Kidney tubule cell (primary cell): ENCODE data around the gene LAMB3.

Experiments
- DNase-seq: peaks from one replicate; pipeline ENCODE4 v3.0.0-alpha.2; 2018; ENCODE audit warnings: low spot score

The LAMB3 gene

GRCh38 chr1:209661071-209661470 lies 8.8 kb upstream of the LAMB3 start:
- DNase-seq, result no peak

GRCh38 chr1:209659909-209660308 lies 7.7 kb upstream of the LAMB3 start:
- DNase-seq, result peak; percentile 72

DNA sequence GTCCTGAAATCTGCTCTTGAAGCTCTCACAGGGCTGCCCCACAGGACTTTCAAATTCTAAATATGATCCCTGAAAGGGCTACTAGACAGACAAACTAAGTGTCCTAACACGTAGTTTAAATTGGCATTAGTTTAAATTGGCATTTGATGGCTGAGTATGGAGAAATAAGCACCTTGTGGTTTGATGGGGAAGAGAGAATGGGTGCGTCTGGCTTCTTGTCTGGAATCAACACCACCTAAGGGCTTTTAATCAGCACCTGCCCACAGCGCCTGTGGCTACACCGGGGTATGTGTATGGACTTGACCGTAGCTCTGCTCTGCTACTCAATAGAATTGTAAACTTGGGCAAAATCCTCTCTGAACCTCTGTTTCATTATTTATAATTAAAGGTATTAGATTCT lies 5.7 kb upstream of the LAMB3 start:
- DNase-seq, result no peak

DNA sequence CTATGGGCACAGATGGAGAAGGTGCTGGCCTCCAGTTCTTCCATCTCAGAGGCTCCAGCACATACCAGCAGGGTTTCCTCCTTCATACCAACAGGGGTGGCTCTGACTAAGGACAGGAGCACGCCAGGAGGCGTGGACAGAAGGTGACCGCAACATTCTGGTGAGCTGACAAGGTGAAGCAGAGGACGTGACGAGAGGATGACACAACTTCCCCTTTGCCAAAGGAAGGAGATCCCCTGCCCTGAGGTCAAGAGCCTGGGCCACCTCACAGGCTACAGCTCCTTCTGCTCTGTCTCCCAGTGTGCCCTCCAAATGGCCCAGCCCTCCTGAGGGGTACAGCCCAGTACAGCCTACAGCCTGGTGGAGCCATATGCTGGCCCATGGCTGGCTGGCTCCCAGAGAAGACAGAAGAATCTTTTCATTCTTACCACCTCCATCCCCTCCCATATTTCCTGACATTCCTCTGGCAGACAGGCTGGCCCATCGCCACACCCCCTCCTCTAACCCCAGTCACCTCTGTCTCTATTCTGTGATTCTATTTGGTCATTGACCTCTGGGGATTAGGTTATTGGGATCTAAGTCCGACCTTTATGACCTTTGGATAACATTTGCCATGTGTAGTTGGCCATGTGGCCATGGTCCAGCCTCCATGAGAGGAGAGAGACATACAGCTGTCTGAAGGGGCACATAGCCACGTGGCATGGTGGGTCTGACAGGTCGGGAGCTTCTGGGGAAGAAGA lies 5.1 kb upstream of the LAMB3 start:
- DNase-seq, result peak; percentile 96

DNA sequence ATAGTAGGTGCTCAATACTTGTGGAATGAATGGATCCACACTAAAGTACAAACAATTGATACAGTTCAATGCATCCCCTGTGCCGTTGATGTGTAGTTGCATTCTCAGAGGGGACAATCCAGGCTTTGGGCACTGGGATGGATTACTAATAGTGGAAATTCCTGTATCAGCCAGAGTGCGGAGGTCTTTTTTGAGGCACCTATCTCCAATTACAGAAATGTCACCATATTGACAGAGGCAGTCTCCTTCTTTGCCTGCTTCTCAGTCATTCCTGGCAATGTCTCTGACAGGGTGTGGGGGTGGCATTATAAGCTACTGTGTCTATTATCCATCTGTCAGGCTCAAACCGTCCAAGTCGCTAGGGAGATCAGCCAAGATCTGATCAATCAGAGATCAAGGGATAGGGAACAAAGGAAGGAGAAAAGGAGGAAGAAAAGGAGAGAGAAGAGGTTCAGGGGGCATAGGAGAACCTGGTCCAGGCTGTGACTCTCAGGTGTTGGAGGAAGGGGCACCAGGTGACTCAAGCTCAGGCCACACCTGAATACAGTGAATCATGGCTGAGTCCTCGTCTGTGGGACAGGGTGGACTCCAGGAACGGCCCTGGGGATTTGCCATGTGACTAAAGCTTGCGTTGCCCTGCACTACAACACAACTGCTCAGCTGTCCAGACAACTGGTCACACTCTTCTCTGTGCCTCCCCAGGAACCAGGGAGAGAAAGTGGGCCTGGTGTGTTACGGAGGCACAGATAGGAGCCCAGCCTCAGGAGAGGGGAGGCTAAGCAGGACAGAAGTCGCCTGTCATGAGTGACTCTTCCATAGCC lies 3.4 kb upstream of the LAMB3 start:
- DNase-seq, result peak; percentile 97

DNA sequence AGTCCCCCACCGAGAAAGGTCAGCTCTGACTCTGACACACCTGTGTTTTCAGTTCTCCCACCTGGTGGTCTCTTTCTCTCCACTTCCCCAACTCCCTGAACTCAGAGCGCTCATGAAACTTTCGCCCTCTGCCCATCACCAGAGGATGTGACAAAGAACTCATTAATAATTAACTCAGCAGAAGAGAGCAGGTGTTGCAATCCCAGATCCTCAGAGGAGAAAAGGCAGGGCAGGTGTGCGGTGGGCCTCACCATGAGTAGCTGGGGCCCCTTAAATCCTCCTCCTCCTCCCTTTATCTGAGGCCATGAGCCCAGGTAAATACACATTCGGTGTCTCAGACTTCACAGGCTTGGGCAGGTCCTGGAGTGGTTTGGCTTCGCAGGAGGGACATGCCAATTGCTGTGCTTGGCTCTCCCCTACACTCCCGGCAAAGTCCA lies 1.7 kb upstream of the LAMB3 start:
- peak; percentile 86 for DNase-seq

GRCh38 chr1:209652873-209653401 lies 712 bp upstream of the LAMB3 start:
- DNase-seq, result peak; percentile 100

DNA sequence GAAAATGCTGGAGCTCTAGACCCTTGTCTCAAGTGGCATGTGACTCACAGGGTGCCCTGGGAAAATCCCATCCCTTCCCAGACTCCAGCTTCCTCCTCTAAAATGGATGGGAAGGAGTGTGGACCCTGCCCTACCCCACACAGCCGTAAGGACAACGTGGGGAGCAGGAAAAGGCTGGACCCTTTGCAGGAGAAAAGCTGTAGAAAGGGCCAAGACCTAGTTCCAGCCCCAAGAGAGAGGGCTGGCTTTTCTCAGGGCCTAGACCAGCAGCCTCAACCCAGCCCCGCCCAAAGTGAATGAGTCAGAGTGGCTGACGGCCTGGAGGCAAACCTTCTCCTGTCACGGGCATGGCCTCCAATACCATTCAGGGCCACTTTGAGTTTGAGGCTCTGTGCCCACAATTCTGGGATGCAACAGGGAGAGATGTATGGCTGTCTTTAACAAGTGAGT lies 1.1 kb downstream of the LAMB3 start:
- peak; percentile 83 for DNase-seq

- no peak for DNase-seq
Observed at GRCh38 chr1:209650454-209650853, 1.8 kb downstream of the LAMB3 start.

DNA sequence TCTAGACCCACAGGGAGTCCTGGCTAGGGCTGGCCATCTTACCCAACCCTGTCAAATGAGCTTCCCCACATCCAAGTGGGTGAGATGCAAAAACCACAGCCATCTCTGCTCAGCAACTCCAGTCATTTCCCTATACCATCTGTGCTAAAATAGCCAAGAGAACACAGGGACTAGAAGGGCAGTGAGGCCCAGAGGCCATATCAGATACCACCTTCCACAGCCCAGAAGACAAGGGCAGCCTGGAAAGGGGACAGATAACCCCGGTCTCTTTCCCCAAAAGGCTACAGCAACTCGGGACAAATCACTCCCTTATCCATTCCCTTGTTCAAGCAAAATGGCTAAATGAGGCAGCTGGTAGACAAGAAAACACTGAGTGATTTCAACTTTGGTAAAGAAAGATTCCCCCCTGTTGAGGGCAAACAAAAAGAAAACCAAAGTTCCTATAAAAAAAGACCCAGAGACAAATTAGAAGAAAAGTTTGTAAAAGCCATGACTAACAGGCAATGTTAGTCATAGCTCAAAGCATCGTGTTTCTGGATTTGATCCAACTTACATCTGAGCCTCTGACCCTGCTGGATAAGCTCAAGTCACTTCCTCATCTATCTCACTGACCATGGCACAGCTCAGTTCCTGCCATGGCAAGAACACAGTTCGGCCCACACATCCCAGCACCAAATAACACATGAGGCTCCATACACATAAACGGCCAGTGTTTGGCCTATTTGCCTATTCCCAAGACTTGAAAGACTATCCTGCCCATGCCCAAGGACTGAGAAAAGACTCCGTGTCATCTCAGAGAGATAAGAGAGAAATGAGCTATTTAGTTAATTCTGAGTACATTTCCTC lies 3.1 kb downstream of the LAMB3 start:
- peak; percentile 95 for DNase-seq

DNA sequence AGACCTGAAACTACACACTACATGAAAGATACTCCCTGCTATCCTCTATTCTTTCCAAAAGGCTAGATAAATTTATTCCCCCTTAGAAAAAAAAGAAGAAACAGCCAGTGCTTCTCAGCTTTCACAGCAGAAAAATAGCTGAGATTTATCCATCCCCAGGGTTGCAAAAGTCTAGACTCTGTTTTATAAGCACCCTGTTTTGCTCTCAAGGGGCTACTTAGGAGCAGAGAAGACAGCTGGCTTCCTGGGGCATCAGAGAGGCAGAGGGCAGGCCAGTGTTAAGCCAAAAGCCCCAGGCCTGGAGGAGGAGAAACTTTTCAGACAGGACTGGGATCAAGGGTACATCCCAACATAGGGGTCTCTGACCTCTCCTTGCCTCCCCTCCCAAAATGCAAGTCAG lies 3.9 kb downstream of the LAMB3 start:
- DNase-seq, result no peak

- DNase-seq, result peak; percentile 39
Observed at GRCh38 chr1:209647156-209647555, 5.1 kb downstream of the LAMB3 start.

DNA sequence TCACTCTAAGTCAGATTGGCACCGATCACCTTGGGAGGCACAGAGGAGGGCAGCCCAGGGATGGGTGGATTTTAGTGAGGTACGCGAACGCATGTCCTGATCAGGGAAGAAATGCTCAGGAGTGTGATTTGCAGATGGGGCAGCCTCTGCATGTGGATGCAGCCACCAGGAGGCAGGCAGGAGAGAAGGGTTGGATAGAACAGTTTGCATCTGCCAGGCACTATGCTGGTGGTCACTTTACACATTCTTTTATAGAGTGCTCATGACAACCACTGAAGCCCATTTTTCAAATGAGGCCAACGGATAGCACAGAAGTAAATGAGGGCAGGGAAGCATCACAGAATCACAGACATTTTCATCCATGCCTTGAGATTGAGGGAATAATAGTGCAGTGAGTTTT lies 5.7 kb downstream of the LAMB3 start:
- DNase-seq, result peak; percentile 76

DNA sequence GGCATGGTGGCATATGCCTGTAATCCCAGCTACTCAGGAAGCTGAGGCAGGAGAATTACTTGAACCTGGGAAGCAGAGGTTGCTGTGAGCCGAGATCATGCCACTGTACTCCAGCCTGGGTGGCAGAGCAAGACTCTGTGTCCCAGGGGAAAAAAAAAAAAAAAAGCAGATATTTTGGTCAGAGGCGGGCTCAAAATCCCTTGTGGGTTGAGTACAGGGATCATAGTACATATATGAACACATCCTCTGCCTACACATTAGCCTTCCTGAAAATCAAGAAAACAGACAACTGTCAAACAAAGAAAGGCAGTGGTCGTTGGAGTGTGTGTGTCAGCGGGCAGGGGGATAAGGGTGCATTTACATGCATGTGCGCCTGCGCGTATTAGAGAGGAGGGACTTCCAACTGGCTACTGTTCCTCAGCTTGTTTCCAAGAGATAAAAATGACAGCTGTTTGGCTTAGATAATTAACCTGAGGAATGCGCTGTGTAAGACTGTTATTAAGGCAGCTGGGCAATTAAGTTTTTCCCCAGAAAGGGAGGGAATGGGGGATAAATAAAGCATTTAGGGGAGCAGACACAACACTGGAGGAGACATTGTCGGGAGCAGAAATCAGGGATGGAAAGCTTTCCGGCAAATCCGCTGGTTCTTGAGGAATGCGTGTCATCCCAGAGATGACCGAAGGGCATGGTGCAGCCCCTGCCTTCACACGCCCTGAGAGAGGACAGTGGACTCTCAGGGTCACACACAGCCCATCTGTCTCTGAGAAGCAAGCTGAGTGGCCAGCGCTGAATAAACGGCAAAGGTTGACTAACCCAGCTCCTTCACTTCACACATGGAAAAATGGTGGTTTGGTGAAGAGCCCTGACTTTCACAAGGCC lies 6.4 kb downstream of the LAMB3 start:
- DNase-seq, result no peak

DNA sequence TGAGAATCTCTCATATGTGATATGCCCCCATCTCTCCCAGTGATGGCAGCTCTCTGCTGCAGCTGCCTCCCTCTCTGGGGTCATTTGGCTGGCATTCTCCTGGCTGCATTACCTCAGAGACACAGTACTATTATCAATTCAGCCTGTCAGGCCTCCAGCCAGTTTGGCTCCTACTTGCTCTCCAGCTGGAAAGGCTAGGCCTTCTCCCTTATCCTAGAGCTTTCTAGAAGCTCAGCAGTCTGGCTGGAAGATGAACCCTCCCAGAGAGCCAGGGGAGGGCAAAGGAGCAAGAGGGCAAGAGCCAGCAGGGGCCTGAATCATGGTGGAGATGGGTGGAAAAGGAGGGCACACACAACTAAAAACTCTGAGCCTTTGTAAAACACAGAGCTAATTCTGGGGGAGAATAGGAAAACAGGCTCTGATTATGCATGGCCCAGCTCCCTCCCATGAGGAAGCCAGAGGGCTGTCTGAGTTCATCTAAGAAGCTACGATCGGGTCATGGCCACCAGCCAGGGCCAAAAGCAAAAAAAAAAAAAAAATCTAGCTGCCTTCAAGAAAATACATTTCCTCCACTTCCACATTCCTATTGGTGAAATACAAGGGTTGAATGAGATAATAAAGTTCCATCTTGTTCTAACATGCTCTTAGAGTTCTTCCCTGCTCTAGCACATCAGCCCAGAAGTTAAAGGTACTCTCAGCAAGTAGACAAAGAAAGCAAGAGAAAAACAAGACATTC lies 8.8 kb downstream of the LAMB3 start:
- DNase-seq, result no peak

DNA sequence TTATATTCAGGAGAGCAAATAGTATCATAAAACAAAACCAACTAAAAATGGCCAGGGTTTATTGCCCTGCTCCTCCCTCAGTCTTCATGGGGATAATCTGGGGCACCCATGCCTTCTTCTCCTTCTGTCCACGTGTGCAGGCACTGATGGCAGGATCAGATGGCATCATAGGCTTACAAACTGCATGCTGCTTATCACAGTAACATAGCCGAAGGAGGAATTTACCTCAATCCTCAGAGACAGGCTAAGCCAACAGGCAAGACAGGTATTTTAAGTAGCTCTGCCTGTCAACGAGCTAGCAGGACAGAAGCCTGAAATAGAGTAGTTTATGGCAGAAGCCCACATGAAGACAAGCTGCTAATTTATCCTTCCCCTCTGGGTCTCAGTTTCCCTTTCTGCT lies 9.4 kb downstream of the LAMB3 start:
- no peak for DNase-seq

GRCh38 chr1:209641832-209642172 lies 10.4 kb downstream of the LAMB3 start:
- DNase-seq, result no peak

DNA sequence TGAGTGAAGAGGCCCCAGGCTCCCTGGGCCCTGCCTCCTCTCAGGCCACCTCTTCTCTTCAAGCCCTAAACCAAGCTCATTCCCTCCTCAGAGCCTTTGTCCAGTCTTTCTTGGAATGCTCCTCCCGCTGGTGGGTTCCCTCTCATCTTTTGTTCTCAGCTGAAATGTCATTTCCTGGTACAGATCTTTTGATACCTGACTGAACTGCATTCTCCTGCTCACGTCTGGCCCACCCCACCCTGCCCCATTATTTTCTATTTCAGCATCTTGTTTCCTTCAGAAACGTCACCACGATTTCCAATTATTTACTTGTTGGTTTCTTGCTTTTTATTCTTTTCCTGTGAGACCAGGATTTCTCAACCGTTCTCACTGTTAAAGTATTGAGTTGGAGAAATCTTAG lies 16.4 kb downstream of the LAMB3 start:
- no peak for DNase-seq

GRCh38 chr1:209634005-209634737 lies 18.1 kb downstream of the LAMB3 start:
- DNase-seq, result no peak
